ENCODE measurements around the gene KRT16.

GRCh38 chr17:41618341-41619035 is 5.9 kb upstream of the KRT16 start:
- TF ChIP-seq SUZ12 (IDR thresholded peaks at IDR 0.05; ENCODE audit: extremely low read depth, insufficient read depth, insufficient read length) (no peak), YY1 (IDR thresholded peaks at IDR 0.05; ENCODE audit: insufficient read depth, insufficient read length) (no peak)

All from NT2/D1 (cell line).